Tibial artery (tissue), 4 donors: Measurements from ENCODE around the gene C17orf67.

Source experiments
- DNase-seq, 2 donors: peaks; one replicate each; pipeline ENCODE4 v3.0.0-alpha.2; 2019
- H3K27ac ChIP-seq, 2 donors: fragments of 200-600 bp; sonication (generic) in 1 of 2; 1 replicate in 1 of 2; 2 replicates in 1 of 2; pipeline ENCODE4 v1.5.1; 2018 to 2019; ENCODE audit warnings: mild to moderate bottlenecking in 1 of 2
- H3K27me3 ChIP-seq, 2 donors: fragments of 200-600 bp; sonication (generic) in 1 of 2; one replicate each; pipeline versions ENCODE4 v1.5.1 to v1.6.0; 2016 to 2019
- H3K36me3 ChIP-seq, 3 donors: fragments of 200-600 bp; sonication (generic) in 2 of 3; one replicate each; pipeline ENCODE4 v1.5.1; 2016 to 2019; ENCODE audit warnings: mild to moderate bottlenecking in 2 of 3
- H3K4me1 ChIP-seq, 4 donors: fragments of 200-600 bp; sonication (generic) in 2 of 4; 1 replicate in 3 of 4; 2 replicates in 1 of 4; pipeline ENCODE4 v1.5.1; 2016 to 2019
- H3K4me3 ChIP-seq, 2 donors: fragments of 200-600 bp; sonication (generic) in 1 of 2; 1 replicate in 1 of 2; 2 replicates in 1 of 2; pipeline ENCODE4 v1.5.1; 2018 to 2019; ENCODE audit warnings: mild to moderate bottlenecking in 2 of 2
- H3K9me3 ChIP-seq, 3 donors: fragments of 200-600 bp; sonication (generic) in 1 of 3; one replicate each; pipeline ENCODE4 v1.5.1; 2016 to 2019
- CTCF ChIP-seq, 2 experiments: fragments of 200-600 bp in 1 of 2; fragments of 450-650 bp in 1 of 2; IDR thresholded peaks; one replicate each; pipeline ENCODE4 v1.5.1; 2017 to 2019; ENCODE audit warnings: antibody characterized with exemption in 2 of 2, mild to moderate bottlenecking in 1 of 2, moderate library complexity in 1 of 2
- intact Hi-C: fragments of 100-400 bp; cut with DNase I; formaldehyde crosslinking; loops from one replicate; pipeline ENCODE4 v1.15.0; 2023; ENCODE audit warnings: low total_unique reads

C17orf67 gene

GRCh38 chr17:56777859-56778258, 55.9 kb downstream of the C17orf67 start:
- intact Hi-C loops = no loop called here
- DNase-seq = no peak
- Histone ChIP-seq H3K4me1 (peaks cover 0 to 11% (median 7%) of the 10 kb centered on the region in 4 donors), H3K27ac (no peak overlapping the region), H3K36me3 (no peaks in the 10 kb centered on the region), H3K27me3 (peaks cover 0 to 33% of the 10 kb centered on the region in 2 donors), H3K9me3 (no peaks in the 10 kb centered on the region), H3K4me3 (no peak overlapping the region)
- no peak for TF ChIP-seq CTCF (IDR thresholded peaks at IDR 0.05)

- DNase-seq = no peak
- no peak overlapping the region for H3K4me3 ChIP-seq
- intact Hi-C loops = no loop called here
- H3K27me3 ChIP-seq = peaks cover 0 to 33% of the 10 kb centered on the region in 2 donors
- H3K36me3 ChIP-seq = no peaks in the 10 kb centered on the region
- no peak overlapping the region for H3K27ac ChIP-seq
- H3K4me1 ChIP-seq = peaks cover 0 to 1% (median under 1%) of the 10 kb centered on the region in 4 donors
- no peak for TF ChIP-seq CTCF (IDR thresholded peaks at IDR 0.05)
- no peaks in the 10 kb centered on the region for H3K9me3 ChIP-seq
Observed at GRCh38 chr17:56774650-56775049, 59.1 kb downstream of the C17orf67 start.

- no peak for TF ChIP-seq CTCF (IDR thresholded peaks at IDR 0.05)
- no peaks in the 10 kb centered on the region for H3K9me3 ChIP-seq
- no peaks in the 10 kb centered on the region for H3K4me1 ChIP-seq
- H3K36me3 ChIP-seq = no peaks in the 10 kb centered on the region
- peaks cover 0 to 19% of the 10 kb centered on the region in 2 donors for H3K27me3 ChIP-seq
- H3K4me3 ChIP-seq = no peak overlapping the region
- H3K27ac ChIP-seq = no peak overlapping the region
- intact Hi-C loops = no loop called here
- DNase-seq = no peak
Observed at GRCh38 chr17:56773124-56773523, 60.6 kb downstream of the C17orf67 start.

- no peak for TF ChIP-seq CTCF (IDR thresholded peaks at IDR 0.05)
- Histone ChIP-seq H3K4me3 (no peak overlapping the region), H3K9me3 (no peaks in the 10 kb centered on the region), H3K27ac (no peak overlapping the region), H3K36me3 (no peaks in the 10 kb centered on the region), H3K4me1 (no peaks in the 10 kb centered on the region), H3K27me3 (peaks cover 0 to 14% of the 10 kb centered on the region in 2 donors)
- DNase-seq = no peak
- intact Hi-C loops = no loop called here
Observed at GRCh38 chr17:56772442-56772841, 61.3 kb downstream of the C17orf67 start.

- H3K4me1 ChIP-seq = no peaks in the 10 kb centered on the region
- TF ChIP-seq CTCF (IDR thresholded peaks at IDR 0.05) = no peak
- intact Hi-C loops = no loop called here
- no peak overlapping the region for H3K4me3 ChIP-seq
- H3K36me3 ChIP-seq = no peaks in the 10 kb centered on the region
- H3K27ac ChIP-seq = no peak overlapping the region
- DNase-seq = no peak
- H3K27me3 ChIP-seq = peaks cover 0 to 10% of the 10 kb centered on the region in 2 donors
- no peaks in the 10 kb centered on the region for H3K9me3 ChIP-seq
Observed at GRCh38 chr17:56771975-56772374, 61.7 kb downstream of the C17orf67 start.

- Histone ChIP-seq H3K27me3 (peaks cover 0 to 6% of the 10 kb centered on the region in 2 donors), H3K36me3 (no peaks in the 10 kb centered on the region), H3K27ac (no peak overlapping the region), H3K4me1 (no peaks in the 10 kb centered on the region), H3K9me3 (no peaks in the 10 kb centered on the region), H3K4me3 (no peak overlapping the region)
- no peak for TF ChIP-seq CTCF (IDR thresholded peaks at IDR 0.05)
- no peak for DNase-seq
- intact Hi-C loops = no loop called here
Observed at GRCh38 chr17:56771563-56771962, 62.2 kb downstream of the C17orf67 start.
